NOMO-1 treated with dmso at 0.1 percent for 144 hours (cell line): ENCODE results near the gene COL18A1.
"Not testable (repeated sequence)": the region's sequence is repeated elsewhere in the genome, so short reads cannot be mapped to it uniquely, and the experiment has no call there.

Experiments used
- DNase-seq: peaks from one replicate; lab custom pipeline; 2025; ENCODE audit not compliant: unreplicated experiment; lab: John Stamatoyannopoulos, UW

Gene COL18A1

DNA sequence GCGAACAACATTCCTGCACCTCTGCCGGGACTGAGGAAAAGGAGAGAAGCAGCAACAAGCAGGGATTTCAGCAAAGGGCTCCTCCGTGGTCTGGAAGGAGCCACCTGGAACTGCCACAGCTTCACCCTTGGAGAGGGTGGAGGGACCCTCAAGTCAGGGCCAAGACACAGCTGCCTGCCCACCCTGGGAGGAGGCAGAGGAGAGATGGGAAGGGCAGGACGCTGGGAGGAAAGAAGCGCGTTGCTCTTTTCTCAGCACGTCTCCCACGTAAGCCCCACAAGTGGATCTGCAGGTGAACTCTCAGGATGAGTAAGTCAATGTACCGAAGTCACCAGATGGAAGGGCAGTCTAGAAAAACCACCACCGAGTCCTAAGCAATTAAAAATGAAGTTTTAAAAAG, 97.6 kb downstream of the COL18A1 start:
- no peak for DNase-seq

DNA sequence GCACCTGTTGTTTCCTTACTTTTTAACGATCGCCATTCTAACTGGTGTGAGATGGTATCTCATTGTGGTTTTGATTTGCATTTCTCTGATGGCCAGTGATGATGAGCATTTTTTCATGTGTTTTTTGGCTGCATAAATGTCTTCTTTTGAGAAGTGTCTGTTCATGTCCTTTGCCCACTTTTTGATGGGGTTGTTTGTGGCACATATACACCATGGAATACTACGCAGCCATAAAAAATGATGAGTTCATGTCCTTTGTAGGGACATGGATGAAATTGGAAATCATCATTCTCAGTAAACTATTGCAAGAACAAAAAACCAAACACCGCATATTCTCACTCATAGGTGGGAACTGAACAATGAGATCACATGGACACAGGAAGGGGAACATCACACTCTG, 98.3 kb downstream of the COL18A1 start:
- DNase-seq = not testable (repeated sequence)

DNA sequence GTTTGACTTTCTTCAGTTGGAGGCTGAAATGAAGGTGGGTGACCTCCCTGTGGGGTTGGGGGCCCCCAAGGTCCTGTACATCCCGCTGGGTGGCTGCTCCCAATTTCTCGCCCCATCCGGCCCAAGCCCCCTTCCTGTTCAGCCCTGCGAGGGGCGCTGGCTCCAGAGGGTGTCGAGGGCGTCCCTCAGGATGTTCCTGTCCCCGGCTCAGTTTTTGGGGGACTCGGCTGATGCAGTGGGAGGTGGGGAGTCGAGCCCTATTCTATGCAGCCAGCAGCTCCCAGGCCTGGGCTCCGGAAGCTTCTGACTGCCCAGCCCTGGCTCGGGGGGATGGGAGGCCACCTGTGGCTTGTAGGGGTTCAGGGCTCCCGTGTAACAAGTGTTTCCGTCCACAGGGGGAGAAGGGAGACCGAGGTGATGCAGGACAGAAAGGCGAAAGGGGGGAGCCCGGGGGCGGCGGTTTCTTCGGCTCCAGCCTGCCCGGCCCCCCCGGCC, 99.1 kb downstream of the COL18A1 start:
- no peak for DNase-seq

DNA sequence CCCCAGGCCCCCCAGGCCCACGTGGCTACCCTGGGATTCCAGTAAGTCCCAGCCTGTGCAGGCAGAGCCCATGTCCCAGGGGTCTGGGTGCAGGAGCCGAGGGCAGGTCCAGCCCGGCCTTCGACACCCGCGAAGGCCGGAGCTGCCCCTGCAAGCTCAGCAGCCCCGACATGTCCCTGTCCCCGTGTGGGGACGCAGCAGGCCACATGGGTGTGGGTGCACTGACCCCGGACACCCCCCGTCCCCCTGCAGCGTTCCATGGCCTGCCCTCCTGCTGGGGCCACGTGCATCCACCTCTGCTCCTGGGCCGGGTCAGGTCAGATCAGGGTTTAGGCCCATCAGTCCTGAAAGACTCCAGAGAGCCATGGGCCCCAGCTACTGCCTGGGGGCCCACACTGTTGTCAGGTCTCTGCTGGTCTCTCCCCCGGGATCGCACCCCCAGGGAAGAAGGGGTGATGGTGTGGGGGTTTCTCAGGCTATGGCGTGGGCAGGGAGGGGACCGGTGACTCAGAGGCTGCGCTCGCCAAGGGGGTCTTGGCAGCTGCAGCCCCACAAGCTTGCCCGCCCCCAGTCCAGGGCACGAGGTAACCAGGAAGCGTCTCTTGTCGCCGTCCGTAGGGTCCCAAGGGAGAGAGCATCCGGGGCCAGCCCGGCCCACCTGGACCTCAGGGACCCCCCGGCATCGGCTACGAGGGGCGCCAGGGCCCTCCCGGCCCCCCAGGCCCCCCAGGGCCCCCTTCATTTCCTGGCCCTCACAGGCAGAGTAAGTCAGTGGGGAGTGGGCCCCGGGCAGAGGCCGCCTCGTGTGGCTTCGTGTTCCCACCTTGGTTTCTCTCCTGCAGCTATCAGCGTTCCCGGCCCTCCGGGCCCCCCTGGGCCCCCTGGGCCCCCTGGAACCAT, 99.8 kb downstream of the COL18A1 start:
- DNase-seq = no peak

DNA sequence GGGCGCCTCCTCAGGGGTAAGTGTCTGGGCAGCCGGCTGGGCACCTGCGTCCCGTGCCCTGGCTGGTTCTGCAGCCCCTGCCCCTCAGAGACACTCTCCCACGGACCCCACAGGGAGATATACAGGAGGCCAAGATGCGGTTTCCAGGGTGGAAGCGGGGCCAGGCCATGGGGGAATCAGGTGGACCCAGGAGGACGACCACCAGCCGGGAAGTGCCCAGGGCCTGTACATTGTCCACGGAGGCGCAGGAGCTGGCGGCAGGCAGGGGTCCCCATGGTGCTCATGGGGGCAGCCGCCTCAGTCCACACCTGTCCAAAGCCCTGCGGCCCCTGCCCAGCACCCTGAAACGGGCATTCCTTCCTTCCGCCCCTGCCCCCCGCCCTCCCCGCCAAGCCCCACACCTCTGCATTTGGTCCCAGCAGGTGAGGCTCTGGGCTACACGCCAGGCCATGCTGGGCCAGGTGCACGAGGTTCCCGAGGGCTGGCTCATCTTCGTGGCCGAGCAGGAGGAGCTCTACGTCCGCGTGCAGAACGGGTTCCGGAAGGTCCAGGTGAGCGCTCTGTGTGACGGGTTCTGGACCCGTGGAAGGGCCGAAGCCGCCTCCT, 100.6 kb downstream of the COL18A1 start:
- no peak for DNase-seq

DNA sequence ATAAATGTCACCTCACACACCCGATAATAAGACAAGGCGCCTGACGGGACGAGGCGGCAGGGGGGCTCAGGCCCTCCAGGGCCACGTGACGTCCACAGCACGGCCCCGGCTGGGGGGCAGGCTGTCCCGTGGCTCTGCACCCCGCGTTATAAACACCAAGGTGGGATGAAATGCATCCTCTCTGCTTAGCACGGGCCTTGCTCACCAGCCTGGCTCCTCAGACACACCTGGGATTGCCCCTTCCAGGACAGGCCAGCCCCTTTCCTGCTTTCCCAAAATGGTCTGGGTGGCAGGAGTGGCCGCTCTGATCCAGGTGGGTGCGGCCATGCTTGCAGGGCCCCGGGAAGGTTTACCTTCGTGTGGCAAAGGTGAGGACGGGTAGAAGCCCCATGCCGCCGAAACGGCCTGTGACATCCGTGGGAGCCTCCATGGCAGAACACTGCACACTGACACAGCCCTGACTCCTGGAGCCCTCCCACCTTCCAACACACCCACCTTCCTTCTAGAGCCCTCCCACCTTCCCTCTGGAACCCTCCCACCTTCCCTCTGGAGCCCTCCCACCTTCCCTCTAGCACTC, 101.4 kb downstream of the COL18A1 start:
- no peak for DNase-seq

DNA sequence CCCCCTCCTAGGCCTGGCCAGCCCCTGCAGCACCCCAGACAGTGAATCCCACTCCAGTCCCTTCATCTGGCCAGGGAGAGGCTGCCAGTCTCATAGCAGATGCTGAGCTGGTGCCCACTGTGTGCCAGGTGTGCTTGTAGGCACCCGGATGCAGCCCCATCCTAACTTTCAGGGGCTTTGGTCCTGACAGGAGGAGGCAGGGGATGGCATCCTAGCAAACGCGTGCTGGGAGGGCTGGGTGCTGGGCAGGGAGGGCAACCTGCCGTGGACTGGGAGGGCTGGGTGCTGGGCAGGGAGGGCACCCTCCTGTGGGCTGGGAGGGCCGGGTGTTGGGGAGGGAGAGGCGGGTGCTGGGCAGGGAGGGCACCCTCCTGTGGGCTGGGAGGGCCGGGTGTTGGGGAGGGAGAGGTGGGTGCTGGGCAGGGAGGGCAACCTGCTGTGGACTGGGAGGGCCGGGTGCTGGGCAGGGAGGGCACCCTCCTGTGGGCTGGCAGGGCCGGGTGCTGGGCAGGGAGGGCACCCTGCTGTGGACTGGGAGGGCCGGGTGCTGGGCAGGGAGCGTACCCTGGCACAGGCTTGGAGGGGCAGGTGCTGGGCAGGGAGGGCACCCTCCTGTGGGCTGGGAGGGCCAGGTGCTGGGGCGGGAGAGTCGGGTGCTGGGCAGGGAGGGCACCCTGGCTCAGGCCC, 102.0 kb downstream of the COL18A1 start:
- no peak for DNase-seq

DNA sequence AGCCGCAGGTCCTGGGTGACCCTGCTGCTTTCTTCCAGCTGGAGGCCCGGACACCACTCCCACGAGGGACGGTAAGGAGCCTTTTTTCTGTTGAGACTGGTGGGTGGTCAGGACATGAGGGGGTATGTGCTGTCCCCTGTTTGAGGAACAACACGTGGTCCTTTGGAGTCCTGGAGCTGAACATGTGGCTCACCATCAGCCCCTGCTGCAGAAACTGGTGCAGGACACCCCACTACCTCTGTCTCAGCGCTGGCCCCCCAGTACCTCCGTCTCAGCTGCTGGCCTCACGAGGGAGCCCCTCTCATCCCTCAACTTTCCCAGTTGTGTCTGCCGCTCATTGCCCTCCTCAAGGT, 102.5 kb downstream of the COL18A1 start:
- no peak for DNase-seq

DNA sequence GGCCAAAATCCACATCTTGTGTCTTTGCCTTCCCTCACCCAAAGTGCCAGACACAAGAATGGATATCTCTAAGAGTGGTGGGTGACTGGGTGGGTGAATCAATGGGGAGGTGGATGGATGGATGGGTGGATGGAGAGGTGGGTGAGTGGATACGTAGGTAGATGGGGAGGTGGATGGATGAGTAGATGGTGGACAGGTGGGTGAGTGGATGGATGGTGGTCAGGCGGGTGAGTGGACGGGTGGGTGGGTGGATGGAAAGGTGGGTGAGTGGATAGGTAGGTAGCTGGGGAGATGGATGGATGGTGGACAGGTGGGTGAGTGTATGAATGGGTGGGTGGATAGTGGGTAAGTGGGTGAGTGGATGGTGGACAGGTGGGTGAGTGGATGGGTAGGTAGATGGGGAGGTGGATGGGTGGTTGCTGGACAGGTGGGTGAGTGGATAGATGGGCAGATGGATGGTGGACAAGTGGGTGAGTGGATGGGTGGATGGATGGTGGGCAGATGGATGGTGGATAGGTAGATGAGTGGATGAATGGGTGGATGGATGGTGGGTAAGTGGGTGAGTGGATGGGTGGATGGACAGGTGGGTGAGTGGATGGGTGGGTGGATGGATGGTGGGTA, 103.0 kb downstream of the COL18A1 start:
- no peak for DNase-seq

DNA sequence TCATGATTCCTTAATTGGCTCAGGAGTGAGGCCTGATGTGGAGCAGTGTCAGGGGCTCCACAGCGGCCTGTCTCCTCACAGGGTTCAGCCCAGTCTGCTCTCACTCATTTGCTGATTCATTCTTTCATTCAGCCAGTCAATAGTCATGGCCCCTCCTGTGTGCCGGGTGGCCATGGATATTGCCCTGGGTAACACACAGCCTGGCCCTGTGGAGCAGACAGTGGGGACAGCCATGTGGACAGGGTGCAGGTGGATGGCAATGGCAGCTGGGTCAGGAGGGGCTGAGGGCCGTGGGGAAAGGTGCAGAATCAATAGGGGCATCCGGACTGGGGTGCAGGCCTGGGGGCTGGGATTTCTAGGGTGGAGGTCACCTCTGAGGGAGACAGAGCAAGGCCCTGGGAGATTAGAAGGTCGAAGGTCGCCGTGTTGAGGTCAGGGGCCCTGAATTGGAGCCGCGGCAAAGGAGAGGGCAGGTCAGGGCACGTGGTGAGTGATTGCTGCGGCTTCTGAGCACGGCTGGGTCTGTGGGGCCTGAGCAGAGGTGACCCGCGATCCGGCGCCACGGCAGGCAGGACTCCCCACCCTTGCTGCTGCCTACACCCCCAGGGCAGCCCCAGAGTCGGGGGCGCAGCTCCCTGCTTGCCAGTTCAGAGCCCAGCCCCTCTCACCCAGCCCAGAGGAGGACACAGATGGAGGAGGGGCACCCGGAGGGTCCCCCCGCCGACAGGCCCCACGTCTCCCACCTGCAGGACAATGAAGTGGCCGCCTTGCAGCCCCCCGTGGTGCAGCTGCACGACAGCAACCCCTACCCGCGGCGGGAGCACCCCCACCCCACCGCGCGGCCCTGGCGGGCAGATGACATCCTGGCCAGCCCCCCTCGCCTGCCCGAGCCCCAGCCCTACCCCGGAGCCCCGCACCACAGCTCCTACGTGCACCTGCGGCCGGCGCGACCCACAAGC, 103.9 kb downstream of the COL18A1 start:
- DNase-seq = no peak

DNA sequence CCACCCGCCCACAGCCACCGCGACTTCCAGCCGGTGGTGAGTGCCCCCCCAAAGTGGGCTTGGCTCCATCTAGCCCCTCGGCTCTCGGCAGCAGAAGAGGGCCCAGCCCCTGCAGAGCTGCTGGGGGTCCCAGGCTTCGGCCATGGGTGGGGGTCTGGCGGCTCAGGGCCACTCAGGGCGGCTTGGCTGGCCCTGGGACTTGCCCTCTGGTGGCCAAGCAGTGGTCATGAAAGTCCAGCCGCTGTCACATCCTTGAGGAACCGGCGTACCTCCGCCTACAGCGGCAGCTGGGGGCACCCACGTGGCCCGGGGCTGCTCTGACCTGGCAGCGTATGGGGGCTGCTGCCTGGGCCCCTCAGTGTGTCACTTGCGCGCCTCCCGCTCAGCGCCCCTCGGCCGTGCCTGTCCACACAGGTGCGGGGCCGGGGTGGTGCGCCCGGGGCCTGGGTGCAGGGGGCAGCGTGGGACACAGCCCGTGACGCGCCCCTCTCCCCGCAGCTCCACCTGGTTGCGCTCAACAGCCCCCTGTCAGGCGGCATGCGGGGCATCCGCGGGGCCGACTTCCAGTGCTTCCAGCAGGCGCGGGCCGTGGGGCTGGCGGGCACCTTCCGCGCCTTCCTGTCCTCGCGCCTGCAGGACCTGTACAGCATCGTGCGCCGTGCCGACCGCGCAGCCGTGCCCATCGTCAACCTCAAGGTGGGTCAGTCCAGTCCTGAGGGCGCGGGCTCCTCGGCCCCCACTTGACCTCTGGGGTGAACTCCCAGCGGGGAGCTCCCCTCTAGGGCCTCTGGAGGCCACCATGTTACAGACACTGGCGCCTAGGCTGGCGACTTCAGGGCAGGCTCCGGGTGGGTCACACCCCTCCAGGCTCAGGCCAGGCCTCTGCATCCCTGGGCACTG, 104.9 kb downstream of the COL18A1 start:
- DNase-seq = no peak

DNA sequence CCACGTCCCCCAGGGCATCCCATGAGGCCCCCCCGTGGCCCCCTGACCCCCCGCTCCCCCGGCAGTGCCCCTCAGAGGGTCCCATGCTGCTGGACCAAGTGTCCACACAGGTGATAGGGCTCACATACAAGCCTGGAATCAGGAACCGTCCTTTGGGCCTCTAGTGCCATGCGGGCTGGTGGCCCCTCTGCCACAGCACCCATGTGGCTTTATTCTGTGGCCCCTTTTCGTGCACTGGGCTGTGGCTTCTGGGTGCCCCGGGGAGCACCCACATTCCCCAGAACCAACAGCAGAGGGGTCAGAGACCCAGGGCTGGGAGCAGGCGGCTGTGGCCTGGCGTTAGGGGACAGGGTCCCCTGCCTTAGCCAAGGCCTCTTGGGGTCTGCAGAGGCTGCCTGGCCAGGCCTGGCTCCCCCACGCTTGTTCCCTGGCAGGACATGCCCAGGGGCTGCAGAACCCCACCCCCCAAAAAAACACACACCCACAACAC, 105.5 kb downstream of the COL18A1 start:
- DNase-seq = no peak

DNA sequence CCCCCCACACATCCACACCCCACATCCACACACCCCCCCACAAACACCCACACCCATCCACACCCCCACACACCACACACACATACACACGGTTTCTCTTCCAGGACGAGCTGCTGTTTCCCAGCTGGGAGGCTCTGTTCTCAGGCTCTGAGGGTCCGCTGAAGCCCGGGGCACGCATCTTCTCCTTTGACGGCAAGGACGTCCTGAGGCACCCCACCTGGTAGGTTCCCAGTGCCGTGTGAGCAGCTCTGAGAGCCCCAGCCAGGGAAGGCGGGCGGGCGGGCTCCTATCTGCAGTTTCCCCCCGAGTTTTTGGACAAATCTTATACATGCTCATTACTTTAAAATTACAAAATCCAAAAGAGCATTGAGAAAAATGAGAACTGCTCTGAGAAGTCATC, 106.0 kb downstream of the COL18A1 start:
- DNase-seq = no peak

DNA sequence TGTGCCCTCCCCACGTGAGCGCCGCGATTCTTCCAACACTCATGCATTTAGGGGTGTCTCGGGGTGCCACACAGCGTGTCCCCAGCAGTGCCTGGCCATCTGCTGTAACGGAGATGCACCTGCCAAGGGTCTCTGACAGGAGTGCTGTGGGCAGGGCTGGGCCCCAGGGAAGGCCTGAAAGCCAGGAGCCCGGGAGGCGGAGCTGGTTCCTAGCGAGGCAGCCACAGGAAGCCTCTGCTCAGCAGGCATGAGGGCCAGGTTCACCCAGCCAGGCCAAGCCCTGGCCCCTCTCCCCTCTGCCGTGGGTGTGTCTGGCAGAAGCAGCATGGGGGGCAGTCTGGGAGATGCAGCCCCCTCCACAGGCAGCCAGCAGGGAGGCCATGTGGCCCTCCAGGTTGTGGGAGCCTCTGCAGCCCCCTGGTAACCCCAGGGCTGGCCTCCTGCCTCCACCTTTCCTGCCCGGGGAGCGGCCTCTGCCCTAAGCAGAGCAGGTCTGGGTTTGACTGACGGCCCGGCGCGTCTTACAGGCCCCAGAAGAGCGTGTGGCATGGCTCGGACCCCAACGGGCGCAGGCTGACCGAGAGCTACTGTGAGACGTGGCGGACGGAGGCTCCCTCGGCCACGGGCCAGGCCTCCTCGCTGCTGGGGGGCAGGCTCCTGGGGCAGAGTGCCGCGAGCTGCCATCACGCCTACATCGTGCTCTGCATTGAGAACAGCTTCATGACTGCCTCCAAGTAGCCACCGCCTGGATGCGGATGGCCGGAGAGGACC, 106.9 kb downstream of the COL18A1 start:
- no peak for DNase-seq

DNA sequence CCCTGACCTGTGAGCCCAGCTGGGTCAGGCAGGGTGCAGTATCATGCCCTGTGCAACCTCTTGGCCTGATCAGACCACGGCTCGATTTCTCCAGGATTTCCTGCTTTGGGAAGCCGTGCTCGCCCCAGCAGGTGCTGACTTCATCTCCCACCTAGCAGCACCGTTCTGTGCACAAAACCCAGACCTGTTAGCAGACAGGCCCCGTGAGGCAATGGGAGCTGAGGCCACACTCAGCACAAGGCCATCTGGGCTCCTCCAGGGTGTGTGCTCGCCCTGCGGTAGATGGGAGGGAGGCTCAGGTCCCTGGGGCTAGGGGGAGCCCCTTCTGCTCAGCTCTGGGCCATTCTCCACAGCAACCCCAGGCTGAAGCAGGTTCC, 107.6 kb downstream of the COL18A1 start:
- DNase-seq = no peak

DNA sequence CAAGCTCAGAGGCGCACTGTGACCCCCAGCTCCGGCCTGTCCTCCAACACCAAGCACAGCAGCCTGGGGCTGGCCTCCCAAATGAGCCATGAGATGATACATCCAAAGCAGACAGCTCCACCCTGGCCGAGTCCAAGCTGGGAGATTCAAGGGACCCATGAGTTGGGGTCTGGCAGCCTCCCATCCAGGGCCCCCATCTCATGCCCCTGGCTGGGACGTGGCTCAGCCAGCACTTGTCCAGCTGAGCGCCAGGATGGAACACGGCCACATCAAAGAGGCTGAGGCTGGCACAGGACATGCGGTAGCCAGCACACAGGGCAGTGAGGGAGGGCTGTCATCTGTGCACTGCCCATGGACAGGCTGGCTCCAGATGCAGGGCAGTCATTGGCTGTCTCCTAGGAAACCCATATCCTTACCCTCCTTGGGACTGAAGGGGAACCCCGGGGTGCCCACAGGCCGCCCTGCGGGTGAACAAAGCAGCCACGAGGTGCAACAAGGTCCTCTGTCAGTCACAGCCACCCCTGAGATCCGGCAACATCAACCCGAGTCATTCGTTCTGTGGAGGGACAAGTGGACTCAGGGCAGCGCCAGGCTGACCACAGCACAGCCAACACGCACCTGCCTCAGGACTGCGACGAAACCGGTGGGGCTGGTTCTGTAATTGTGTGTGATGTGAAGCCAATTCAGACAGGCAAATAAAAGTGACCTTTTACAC, 108.2 kb downstream of the COL18A1 start:
- DNase-seq = no peak

DNA sequence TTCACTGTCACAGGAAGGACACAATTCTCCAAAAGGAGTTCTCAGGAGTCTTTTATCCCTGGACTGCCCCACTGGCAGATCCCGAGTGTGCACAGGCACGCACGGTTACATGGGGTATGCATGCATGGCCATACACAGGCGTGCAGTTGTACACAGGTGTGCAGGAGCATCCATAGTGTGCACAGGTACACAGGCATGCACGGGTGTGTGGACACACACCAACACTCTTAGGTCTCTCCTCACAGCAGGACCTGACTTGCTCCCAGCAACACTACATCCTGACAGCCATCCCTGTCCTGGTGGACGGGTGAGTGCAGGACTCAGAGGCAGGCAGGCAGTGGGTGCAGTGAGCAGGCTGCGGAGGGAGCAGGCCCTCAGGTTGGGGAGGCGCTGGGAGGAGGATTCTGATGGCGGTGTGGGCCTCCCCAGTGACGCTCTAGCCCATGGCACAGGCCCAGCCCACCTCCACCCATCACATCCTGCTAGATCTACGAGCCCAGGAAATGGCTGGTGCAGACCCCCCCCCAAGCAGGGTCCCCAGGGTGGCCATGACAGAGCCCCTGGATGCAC, 108.9 kb downstream of the COL18A1 start:
- DNase-seq = no peak
